OCI-LY1 (cell line): ENCODE measurements around the gene UBE2V1.

Experiments
- H2AFZ ChIP-seq: fragments of 200-600 bp; sonication (generic), shearing (Covaris generic); 2 replicates; pipeline ENCODE4 v1.6.0; 2014; ENCODE audit warnings: antibody characterized with exemption, mild to moderate bottlenecking, low read length
- H3F3A ChIP-seq: fragments of 200-600 bp; sonication (generic), shearing (Covaris generic); 2 replicates; pipeline ENCODE4 v1.6.0; 2014; ENCODE audit warnings: mild to moderate bottlenecking, antibody characterized with exemption, low read length, moderate library complexity; ENCODE audit not compliant: insufficient read depth
- H3K27ac ChIP-seq: fragments of 200-600 bp; sonication (generic); 2 replicates; pipeline ENCODE4 v1.5.1; 2014; ENCODE audit warnings: low read length, mixed run types, mild to moderate bottlenecking, low read depth; ENCODE audit not compliant: poor library complexity, severe bottlenecking
- H3K27me3 ChIP-seq: fragments of 200-600 bp; sonication (generic); 2 replicates; pipeline ENCODE4 v1.6.0; 2014; ENCODE audit warnings: antibody characterized with exemption, mild to moderate bottlenecking, low read length, moderate library complexity; ENCODE audit not compliant: insufficient read depth
- H3K36me3 ChIP-seq: fragments of 200-600 bp; sonication (generic); 2 replicates; pipeline ENCODE4 v1.6.1; 2014; ENCODE audit warnings: mild to moderate bottlenecking, antibody characterized with exemption, low read length, moderate library complexity, mixed read lengths; ENCODE audit not compliant: insufficient read depth
- H3K4me1 ChIP-seq: fragments of 200-600 bp; sonication (generic); 2 replicates; pipeline ENCODE4 v1.5.1; 2014; ENCODE audit warnings: mild to moderate bottlenecking, low read length, moderate library complexity; ENCODE audit not compliant: insufficient read depth, severe bottlenecking
- H3K4me2 ChIP-seq: fragments of 200-600 bp; sonication (generic), shearing (Covaris generic); 2 replicates; pipeline ENCODE4 v1.6.1; 2014; ENCODE audit warnings: low read length
- H3K4me3 ChIP-seq: fragments of 200-600 bp; sonication (generic); 2 replicates; pipeline ENCODE4 v1.5.1; 2014; ENCODE audit warnings: low read length, low read depth, mild to moderate bottlenecking, mixed read lengths; ENCODE audit not compliant: poor library complexity, severe bottlenecking
- H3K79me2 ChIP-seq: fragments of 200-600 bp; shearing (Covaris generic); 2 replicates; pipeline ENCODE4 v1.6.1; 2016; ENCODE audit warnings: mixed run types, low read length, mixed read lengths; ENCODE audit not compliant: insufficient read depth
- H3K9ac ChIP-seq: fragments of 200-600 bp; sonication (generic), shearing (Covaris generic); 2 replicates; pipeline ENCODE4 v1.6.1; 2014; ENCODE audit warnings: mild to moderate bottlenecking, low read length, mixed read lengths
- H3K9me2 ChIP-seq: fragments of 200-600 bp; sonication (generic), shearing (Covaris generic); 2 replicates; pipeline ENCODE4 v1.6.1; 2014; ENCODE audit warnings: low read depth, mild to moderate bottlenecking, low read length, mixed read lengths
- H3K9me3 ChIP-seq: fragments of 200-600 bp; shearing (Covaris generic); 2 replicates; pipeline ENCODE4 v1.6.1; 2014; ENCODE audit warnings: low read length, mixed read lengths
- H4K20me1 ChIP-seq: fragments of 200-600 bp; sonication (generic), shearing (Covaris generic); 2 replicates; pipeline ENCODE4 v1.6.0; 2016; ENCODE audit warnings: mild to moderate bottlenecking, low read length; ENCODE audit not compliant: insufficient read depth
- CTCF ChIP-seq: fragments of 200-600 bp; sonication (generic), shearing (Covaris generic); IDR thresholded peaks from 2 replicates; pipeline ENCODE4 v1.5.1; 2017; ENCODE audit warnings: mild to moderate bottlenecking, antibody characterized with exemption, low read length, moderate library complexity, mixed read lengths
- EZH2 ChIP-seq: fragments of 200-600 bp; sonication (generic), shearing (Covaris generic); IDR thresholded peaks from 2 replicates; pipeline ENCODE4 v1.8.0; 2017; ENCODE audit warnings: borderline replicate concordance, mixed run types, mild to moderate bottlenecking, antibody characterized with exemption, low read length, moderate library complexity, mixed read lengths

Gene UBE2V1

GRCh38 chr20:50133474-50134217 lies 20.7 kb upstream of the UBE2V1 start:
- Histone ChIP-seq H3K27me3 (no peaks in the 10 kb centered on the region), H4K20me1 (no peaks in the 10 kb centered on the region), H3F3A (no peaks in the 10 kb centered on the region), H3K4me3 (no peak overlapping the region), H3K79me2 (no peaks in the 10 kb centered on the region), H3K27ac (no peak overlapping the region), H3K4me1 (no peaks in the 10 kb centered on the region), H2AFZ (no peak overlapping the region), H3K9me3 (no peaks in the 10 kb centered on the region), H3K9me2 (no peaks in the 10 kb centered on the region), H3K36me3 (peaks cover 40% of the 10 kb centered on the region; the same call in 1 of the 2 replicates), H3K9ac (no peak overlapping the region), H3K4me2 (no peak overlapping the region)
- TF ChIP-seq EZH2: no peak
- TF ChIP-seq CTCF: peak; percentile 16; the same call in 1 of the 2 replicates

GRCh38 chr20:50133041-50133440 lies 20.1 kb upstream of the UBE2V1 start:
- Histone ChIP-seq H3K79me2 (no peaks in the 10 kb centered on the region), H3K9me2 (no peaks in the 10 kb centered on the region), H2AFZ (no peak overlapping the region), H3K27ac (no peak overlapping the region), H3K9ac (no peak overlapping the region), H3K4me1 (no peaks in the 10 kb centered on the region), H3K4me2 (no peak overlapping the region), H3K4me3 (no peak overlapping the region), H3K27me3 (no peaks in the 10 kb centered on the region), H3K9me3 (no peaks in the 10 kb centered on the region), H4K20me1 (no peaks in the 10 kb centered on the region), H3F3A (no peaks in the 10 kb centered on the region), H3K36me3 (peaks cover 46% of the 10 kb centered on the region; the same call in 1 of the 2 replicates)
- TF ChIP-seq CTCF: no peak
- no peak for TF ChIP-seq EZH2

GRCh38 chr20:50130995-50131394 lies 18.0 kb upstream of the UBE2V1 start:
- TF ChIP-seq CTCF (no peak), EZH2 (no peak)
- Histone ChIP-seq H3K4me1 (no peaks in the 10 kb centered on the region), H3F3A (no peaks in the 10 kb centered on the region), H3K27ac (no peak overlapping the region), H3K9ac (no peak overlapping the region), H3K4me3 (no peak overlapping the region), H2AFZ (no peak overlapping the region), H4K20me1 (no peaks in the 10 kb centered on the region), H3K36me3 (peaks cover 61% of the 10 kb centered on the region; the same call in 1 of the 2 replicates), H3K9me2 (no peaks in the 10 kb centered on the region), H3K9me3 (no peaks in the 10 kb centered on the region), H3K27me3 (no peaks in the 10 kb centered on the region), H3K79me2 (no peaks in the 10 kb centered on the region), H3K4me2 (no peak overlapping the region)
